Esophagus muscularis mucosa (tissue), 4 donors: ENCODE data around the gene PGF. TPM values are rescaled to one million over a fixed set of nuclear protein-coding genes. Genes with fewer than 3 reads are reported as not detected.

Experiments used
- DNase-seq: peaks from one replicate; pipeline ENCODE4 v3.0.0-alpha.2; 2017; ENCODE audit errors: extremely low spot score
- H3K27ac ChIP-seq, 4 donors: fragments of 200-600 bp; sonication (generic); replicated peaks in 1 of 4; 1 replicate in 3 of 4; 2 replicates in 1 of 4; pipeline ENCODE4 v1.5.1; 2016 to 2019; ENCODE audit warnings: mild to moderate bottlenecking in 1 of 4
- H3K27me3 ChIP-seq, 4 donors: fragments of 200-600 bp; sonication (generic); one replicate each; pipeline versions ENCODE4 v1.5.1 to v1.6.0; 2016 to 2019
- H3K36me3 ChIP-seq, 4 donors: fragments of 200-600 bp; sonication (generic); one replicate each; pipeline ENCODE4 v1.5.1; 2016 to 2019
- H3K4me1 ChIP-seq, 4 donors: fragments of 200-600 bp; sonication (generic); one replicate each; pipeline ENCODE4 v1.5.1; 2016 to 2019
- H3K4me3 ChIP-seq, 4 donors: fragments of 200-600 bp; sonication (generic); 1 replicate in 2 of 4; 2 replicates in 2 of 4; pipeline ENCODE4 v1.5.1; 2016 to 2019; ENCODE audit warnings: mild to moderate bottlenecking in 4 of 4, moderate library complexity in 1 of 4
- H3K9me3 ChIP-seq, 4 donors: fragments of 200-600 bp; sonication (generic); 1 replicate in 3 of 4; 2 replicates in 1 of 4; pipeline ENCODE4 v1.5.1; 2016 to 2019
- EP300 ChIP-seq: sonication (generic); formaldehyde crosslinking; IDR thresholded peaks from one replicate; pipeline ENCODE4 v1.6.1; 2017; ENCODE audit warnings: antibody characterized with exemption
- POLR2A ChIP-seq: fragments of 450-650 bp; IDR thresholded peaks from one replicate; pipeline ENCODE4 v1.6.1; 2017; ENCODE audit warnings: antibody characterized with exemption, moderate library complexity, mild to moderate bottlenecking, low read depth
- POLR2AphosphoS5 ChIP-seq, 2 donors: sonication (generic); formaldehyde crosslinking; IDR thresholded peaks; one replicate each; pipeline ENCODE4 v1.6.1; 2017; ENCODE audit warnings: antibody characterized with exemption in 2 of 2
- WGBS: methylation state at CpG from one replicate; pipeline ENCODE4 v1.1.5; 2018; 5-methylcytosine and 5-hydroxymethylcytosine counted together
- intact Hi-C: fragments of 100-400 bp; cut with DNase I; formaldehyde crosslinking; loops from one replicate; pipeline ENCODE4 v1.15.1; 2023
- total RNA-seq, 4 donors: library from RNA; depleted of rRNA; stranded (reverse); fragments of >200 nt; gene quantifications; one replicate each; pipeline versions ENCODE4 v1.1.0 to v1.2.1, GENCODE V29; 2016
- TF ChIP-seq, protein P1 (sequence below), 3 experiments: fragments of 200-600 bp in 2 of 3; fragments of 450-650 bp in 1 of 3; sonication (generic) in 2 of 3; IDR thresholded peaks; one replicate each; pipeline ENCODE4 v1.5.1; 2017 to 2019; ENCODE audit warnings: antibody characterized with exemption in 3 of 3, mild to moderate bottlenecking in 2 of 3, moderate library complexity in 1 of 3

PGF gene
- total RNA-seq, 4 donors from 2014 or later = 16.7 to 69.6 (median 18.4) TPM

- no peak overlapping the region for H3K27ac ChIP-seq
- H3K36me3 ChIP-seq = no peaks in the 10 kb centered on the region
- H3K4me3 ChIP-seq = no peak overlapping the region
- peaks cover 22 to 57% (median 44%) of the 10 kb centered on the region in 4 donors for H3K4me1 ChIP-seq
- 77% methylated on average over 18 of the region's 23 CpGs for WGBS
- H3K9me3 ChIP-seq = no peaks in the 10 kb centered on the region
- intact Hi-C loops = no loop called here
- DNase-seq = no peak
- no peak for TF ChIP-seq EP300
- TF ChIP-seq POLR2A = no peak
- TF ChIP-seq, protein P1, sequence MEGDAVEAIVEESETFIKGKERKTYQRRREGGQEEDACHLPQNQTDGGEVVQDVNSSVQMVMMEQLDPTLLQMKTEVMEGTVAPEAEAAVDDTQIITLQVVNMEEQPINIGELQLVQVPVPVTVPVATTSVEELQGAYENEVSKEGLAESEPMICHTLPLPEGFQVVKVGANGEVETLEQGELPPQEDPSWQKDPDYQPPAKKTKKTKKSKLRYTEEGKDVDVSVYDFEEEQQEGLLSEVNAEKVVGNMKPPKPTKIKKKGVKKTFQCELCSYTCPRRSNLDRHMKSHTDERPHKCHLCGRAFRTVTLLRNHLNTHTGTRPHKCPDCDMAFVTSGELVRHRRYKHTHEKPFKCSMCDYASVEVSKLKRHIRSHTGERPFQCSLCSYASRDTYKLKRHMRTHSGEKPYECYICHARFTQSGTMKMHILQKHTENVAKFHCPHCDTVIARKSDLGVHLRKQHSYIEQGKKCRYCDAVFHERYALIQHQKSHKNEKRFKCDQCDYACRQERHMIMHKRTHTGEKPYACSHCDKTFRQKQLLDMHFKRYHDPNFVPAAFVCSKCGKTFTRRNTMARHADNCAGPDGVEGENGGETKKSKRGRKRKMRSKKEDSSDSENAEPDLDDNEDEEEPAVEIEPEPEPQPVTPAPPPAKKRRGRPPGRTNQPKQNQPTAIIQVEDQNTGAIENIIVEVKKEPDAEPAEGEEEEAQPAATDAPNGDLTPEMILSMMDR (IDR thresholded peaks at IDR 0.05) = no peak
- TF ChIP-seq POLR2AphosphoS5 (IDR thresholded peaks at IDR 0.05) = no peak
- no peaks in the 10 kb centered on the region for H3K27me3 ChIP-seq
These were observed 24.3 kb upstream of the PGF start for GRCh38 chr14:74979442-74980397.

GRCh38 chr14:74979029-74979428 lies 23.6 kb upstream of the PGF start:
- DNase-seq = no peak
- H3K4me1 ChIP-seq = peaks cover 29 to 64% (median 51%) of the 10 kb centered on the region in 4 donors
- H3K36me3 ChIP-seq = no peaks in the 10 kb centered on the region
- WGBS = 75% methylated on average over 4 of the region's 4 CpGs
- no peak for TF ChIP-seq EP300
- H3K4me3 ChIP-seq = no peak overlapping the region
- no peaks in the 10 kb centered on the region for H3K9me3 ChIP-seq
- no peaks in the 10 kb centered on the region for H3K27me3 ChIP-seq
- H3K27ac ChIP-seq = no peak overlapping the region
- intact Hi-C loops = no loop called here

GRCh38 chr14:74978416-74978947 lies 23.1 kb upstream of the PGF start:
- no peak for DNase-seq
- WGBS = 71% methylated on average over 9 of the region's 11 CpGs
- Histone ChIP-seq H3K4me1 (peaks cover 34 to 70% (median 57%) of the 10 kb centered on the region in 4 donors), H3K9me3 (no peaks in the 10 kb centered on the region), H3K4me3 (no peak overlapping the region), H3K27me3 (no peaks in the 10 kb centered on the region), H3K36me3 (no peaks in the 10 kb centered on the region), H3K27ac (no peak overlapping the region)
- TF ChIP-seq EP300 (no peak), POLR2A (no peak), POLR2AphosphoS5 (IDR thresholded peaks at IDR 0.05) (no peak)
- TF ChIP-seq, protein P1 (IDR thresholded peaks at IDR 0.05) = no peak
- intact Hi-C loops = no loop called here

- Histone ChIP-seq H3K27me3 (no peaks in the 10 kb centered on the region), H3K4me3 (no peak overlapping the region), H3K4me1 (peaks cover 36 to 75% (median 62%) of the 10 kb centered on the region in 4 donors), H3K27ac (no peak overlapping the region), H3K9me3 (no peaks in the 10 kb centered on the region), H3K36me3 (no peaks in the 10 kb centered on the region)
- no peak for DNase-seq
- TF ChIP-seq POLR2AphosphoS5 (IDR thresholded peaks at IDR 0.05) = no peak
- no peak for TF ChIP-seq EP300
- TF ChIP-seq, protein P1 (IDR thresholded peaks at IDR 0.05) = no peak
- no peak for TF ChIP-seq POLR2A
- intact Hi-C loops = no loop called here
- WGBS = 69% methylated on average over 6 of the region's 6 CpGs
These were observed 22.5 kb upstream of the PGF start for GRCh38 chr14:74977901-74978385.

GRCh38 chr14:74977164-74977900 lies 21.9 kb upstream of the PGF start:
- Histone ChIP-seq H3K4me1 (peaks cover 36 to 77% (median 67%) of the 10 kb centered on the region in 4 donors), H3K4me3 (no peak overlapping the region), H3K36me3 (no peaks in the 10 kb centered on the region), H3K9me3 (no peaks in the 10 kb centered on the region), H3K27ac (no peak overlapping the region), H3K27me3 (no peaks in the 10 kb centered on the region)
- DNase-seq = no peak
- no peak for TF ChIP-seq POLR2A
- TF ChIP-seq, protein P1 (IDR thresholded peaks at IDR 0.05) = no peak
- TF ChIP-seq EP300 = no peak
- no peak for TF ChIP-seq POLR2AphosphoS5 (IDR thresholded peaks at IDR 0.05)
- intact Hi-C loops = no loop called here
- 87% methylated on average over 12 of the region's 12 CpGs for WGBS
